Activated naive CD4-positive, alpha-beta T cell treated with anti-CD3 and anti-CD28 coated beads for 36 hours (primary cell): Measurements from ENCODE around the gene KDM4B. TPM values are rescaled to one million over a fixed set of nuclear protein-coding genes. Genes with fewer than 3 reads are reported as not detected.

ENCODE experiments used
- CTCF ChIA-PET: fragments of 350-600 bp; sonication (Branson Sonifier 250); formaldehyde crosslinking; loops from one replicate; lab custom pipeline; 2021; ENCODE audit warnings: antibody characterized with exemption; lab: Charles Lee
- DNase-seq: peaks from one replicate; pipeline ENCODE4 v3.0.0-alpha.2; 2020
- H3K27ac Mint-ChIP-seq: one replicate; pipeline ENCODE4 v1.8.0; 2021; ENCODE audit warnings: mild to moderate bottlenecking, mixed read lengths
- H3K27me3 Mint-ChIP-seq: one replicate; pipeline ENCODE4 v1.8.0; 2021; ENCODE audit warnings: low read depth, mixed read lengths
- H3K36me3 Mint-ChIP-seq: one replicate; pipeline ENCODE4 v1.8.0; 2021; ENCODE audit warnings: low read depth, mixed read lengths
- H3K4me1 Mint-ChIP-seq: one replicate; pipeline ENCODE4 v1.8.0; 2021; ENCODE audit warnings: low read depth, mixed read lengths
- H3K4me3 Mint-ChIP-seq: one replicate; pipeline ENCODE4 v1.8.0; 2021; ENCODE audit warnings: mild to moderate bottlenecking, moderate library complexity, mixed read lengths
- H3K9me3 Mint-ChIP-seq: one replicate; pipeline ENCODE4 v1.8.0; 2021; ENCODE audit warnings: mixed read lengths
- intact Hi-C: fragments of 100-400 bp; cut with micrococcal nuclease; formaldehyde crosslinking; loops from one replicate; pipeline ENCODE4 v1.15.1; 2023
- total RNA-seq, 2 experiments: library from RNA; stranded (reverse); gene quantifications; one replicate each; pipeline ENCODE4 v1.2.3, GENCODE V29; 2021

KDM4B gene
- total RNA-seq, 2 experiments from 2014 or later: 10.5 to 12.7 TPM

DNA sequence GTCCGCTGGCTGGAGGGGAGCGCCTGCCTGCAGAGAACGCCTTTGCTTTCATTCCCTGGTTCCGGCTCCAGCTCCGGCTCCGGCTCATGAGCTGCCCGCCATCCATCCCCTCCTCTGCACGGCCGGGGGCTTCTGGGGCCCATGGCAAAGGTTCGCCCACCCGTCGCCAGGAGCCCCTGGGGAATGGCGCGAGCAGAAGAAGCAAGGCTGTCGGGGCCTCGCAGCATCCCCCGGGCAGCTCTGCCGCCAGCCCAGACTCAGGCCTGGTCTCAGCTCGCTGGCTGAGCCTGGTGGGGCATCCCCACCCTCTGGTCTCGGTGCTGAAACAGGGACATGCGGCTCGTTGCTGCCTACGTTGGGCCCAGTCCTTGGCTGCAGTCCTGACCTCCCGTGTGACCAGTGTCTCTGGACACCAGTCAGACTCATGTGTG lies 96.8 kb downstream of the KDM4B start:
- peaks cover 21% of the 10 kb centered on the region for H3K36me3 Mint-ChIP-seq
- intact Hi-C loops: no loop called here
- H3K4me1 Mint-ChIP-seq: no peaks in the 10 kb centered on the region
- H3K27me3 Mint-ChIP-seq: no peaks in the 10 kb centered on the region
- DNase-seq: no peak
- H3K9me3 Mint-ChIP-seq: peaks cover 13% of the 10 kb centered on the region
- no peak overlapping the region for H3K4me3 Mint-ChIP-seq
- no peak overlapping the region for H3K27ac Mint-ChIP-seq
- CTCF ChIA-PET: no interaction called here

DNA sequence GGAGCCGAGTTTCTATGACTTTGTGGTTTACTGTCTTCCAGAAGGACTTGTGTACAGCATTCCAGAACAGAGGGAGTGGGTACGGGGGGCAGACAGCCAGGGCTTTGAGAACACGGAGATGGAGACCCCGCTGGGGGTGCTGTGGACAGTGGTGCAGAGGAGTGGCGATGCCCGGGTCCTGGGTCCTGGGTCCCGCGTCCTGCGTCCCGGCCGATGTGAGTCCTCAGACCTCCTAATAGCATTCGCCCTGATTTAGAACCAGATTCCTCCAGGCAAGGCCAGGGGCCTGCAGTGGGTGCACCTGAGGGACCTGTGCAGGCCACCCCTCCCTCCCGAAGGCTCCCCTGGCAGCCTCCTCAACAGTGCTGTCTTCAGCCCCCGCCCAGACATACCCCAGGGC lies 97.9 kb downstream of the KDM4B start:
- intact Hi-C loops: no loop called here
- no peaks in the 10 kb centered on the region for H3K27me3 Mint-ChIP-seq
- no peak overlapping the region for H3K4me3 Mint-ChIP-seq
- H3K36me3 Mint-ChIP-seq: peaks cover 13% of the 10 kb centered on the region
- no peaks in the 10 kb centered on the region for H3K4me1 Mint-ChIP-seq
- peaks cover 11% of the 10 kb centered on the region for H3K9me3 Mint-ChIP-seq
- H3K27ac Mint-ChIP-seq: no peak overlapping the region
- CTCF ChIA-PET: no interaction called here
- no peak for DNase-seq

DNA sequence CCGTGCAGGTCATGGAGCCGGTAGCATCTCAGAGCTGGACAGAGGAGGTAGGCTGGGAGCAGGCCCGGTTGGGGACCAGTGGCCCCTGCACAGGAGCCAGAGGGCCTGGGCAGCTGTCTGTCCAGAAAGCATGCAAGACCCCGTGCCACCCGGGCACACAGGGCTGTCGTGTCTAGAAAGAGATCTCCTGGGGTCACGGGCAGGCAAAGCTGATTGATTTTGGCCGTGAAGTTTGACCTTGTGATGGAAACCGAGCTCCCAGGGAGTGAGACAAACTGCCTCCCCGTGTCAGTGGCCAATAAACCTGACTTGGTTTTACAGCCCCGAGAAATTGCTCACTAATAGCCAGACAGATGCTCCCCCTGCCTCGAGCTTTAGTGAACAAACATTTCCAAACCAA lies 98.8 kb downstream of the KDM4B start:
- H3K9me3 Mint-ChIP-seq: peaks cover 5% of the 10 kb centered on the region
- H3K36me3 Mint-ChIP-seq: peaks cover 5% of the 10 kb centered on the region
- DNase-seq: no peak
- H3K4me3 Mint-ChIP-seq: no peak overlapping the region
- no peak overlapping the region for H3K27ac Mint-ChIP-seq
- H3K27me3 Mint-ChIP-seq: no peaks in the 10 kb centered on the region
- CTCF ChIA-PET: no interaction called here
- intact Hi-C loops: no loop called here
- H3K4me1 Mint-ChIP-seq: no peaks in the 10 kb centered on the region

GRCh38 chr19:5068233-5069072 lies 99.5 kb downstream of the KDM4B start:
- Mint-ChIP-seq H3K27me3 (no peaks in the 10 kb centered on the region), H3K27ac (no peak overlapping the region), H3K36me3 (no peaks in the 10 kb centered on the region), H3K4me1 (no peaks in the 10 kb centered on the region), H3K9me3 (no peaks in the 10 kb centered on the region), H3K4me3 (no peak overlapping the region)
- CTCF ChIA-PET: no interaction called here
- no peak for DNase-seq
- intact Hi-C loops: no loop called here

DNA sequence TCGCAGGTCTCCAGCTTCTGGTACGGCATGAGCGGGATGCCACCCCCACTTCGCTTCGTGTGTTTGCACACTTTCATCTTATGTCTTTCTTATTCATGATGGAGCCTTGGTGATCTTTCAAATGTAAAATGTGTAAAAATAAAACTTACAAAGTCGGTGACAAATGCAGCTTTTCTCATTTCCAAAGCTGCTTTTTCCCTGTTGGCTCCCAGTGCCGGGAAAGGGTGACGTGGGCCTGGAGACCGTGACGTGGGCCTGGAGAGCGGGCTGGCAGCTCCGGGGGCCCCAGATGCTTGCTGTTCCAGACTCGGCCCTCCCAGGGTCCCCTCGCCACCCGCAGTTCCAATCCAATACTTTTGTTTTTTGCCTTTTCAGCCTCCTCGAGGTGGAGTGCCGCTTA lies 101.4 kb downstream of the KDM4B start:
- no peak for DNase-seq
- H3K27ac Mint-ChIP-seq: no peak overlapping the region
- H3K36me3 Mint-ChIP-seq: no peaks in the 10 kb centered on the region
- no peaks in the 10 kb centered on the region for H3K27me3 Mint-ChIP-seq
- H3K4me3 Mint-ChIP-seq: no peak overlapping the region
- CTCF ChIA-PET: interaction anchor here (0.5 kb wide), 1 partner anchor 286 kb away, joined by 4 read pairs; no protein-coding TSS in a partner anchor
- peaks cover 3% of the 10 kb centered on the region for H3K4me1 Mint-ChIP-seq
- H3K9me3 Mint-ChIP-seq: no peaks in the 10 kb centered on the region
- intact Hi-C loops: no loop called here

DNA sequence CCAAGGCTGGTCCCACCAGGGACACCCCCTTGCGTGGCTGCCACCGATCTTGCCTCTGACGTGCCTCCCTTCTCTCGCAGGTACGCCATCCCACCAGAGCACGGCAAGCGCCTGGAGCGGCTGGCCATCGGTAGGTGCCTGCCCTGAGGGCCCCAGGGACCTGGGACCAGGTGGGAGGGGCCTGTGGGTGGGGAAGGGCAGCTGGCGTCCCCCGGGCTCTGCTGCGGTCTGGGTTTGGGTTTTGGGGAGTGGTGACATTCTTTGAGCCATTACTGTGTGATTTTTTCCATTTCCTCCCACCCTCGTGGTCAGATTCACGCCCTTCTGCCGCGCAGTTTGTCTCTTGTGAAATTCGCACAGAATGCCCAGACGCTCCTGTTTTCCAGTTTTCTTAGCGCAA lies 102.0 kb downstream of the KDM4B start:
- no peaks in the 10 kb centered on the region for H3K27me3 Mint-ChIP-seq
- no peak overlapping the region for H3K27ac Mint-ChIP-seq
- H3K36me3 Mint-ChIP-seq: no peaks in the 10 kb centered on the region
- H3K9me3 Mint-ChIP-seq: no peaks in the 10 kb centered on the region
- intact Hi-C loops: no loop called here
- CTCF ChIA-PET: no interaction called here
- H3K4me1 Mint-ChIP-seq: peaks cover 3% of the 10 kb centered on the region
- no peak overlapping the region for H3K4me3 Mint-ChIP-seq
- DNase-seq: no peak

DNA sequence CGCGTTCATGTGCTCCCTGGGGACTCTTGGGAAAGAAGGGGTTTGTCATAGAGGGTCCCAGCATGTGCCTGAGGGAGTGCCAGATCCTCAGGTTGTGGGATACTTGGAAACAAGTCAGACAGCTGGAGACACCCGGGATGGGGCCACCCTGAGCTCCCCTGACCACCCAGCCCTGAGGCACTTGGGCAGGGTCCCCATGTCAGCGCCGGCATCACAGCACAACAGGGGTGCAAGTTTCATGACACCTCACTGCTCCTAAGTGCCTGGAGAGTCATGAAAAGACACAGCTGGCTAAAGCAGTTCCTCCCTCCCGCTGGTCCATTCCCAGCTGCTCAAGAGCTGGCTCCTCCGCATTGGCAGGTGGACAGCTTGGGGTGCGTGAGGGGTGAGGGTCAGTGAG lies 102.7 kb downstream of the KDM4B start:
- CTCF ChIA-PET: interaction anchor here (0.6 kb wide), 1 partner anchor 18 kb away, joined by 3 read pairs; no protein-coding TSS in a partner anchor
- Mint-ChIP-seq H3K36me3 (no peaks in the 10 kb centered on the region), H3K4me1 (peaks cover 3% of the 10 kb centered on the region), H3K27me3 (no peaks in the 10 kb centered on the region), H3K27ac (no peak overlapping the region), H3K4me3 (no peak overlapping the region), H3K9me3 (no peaks in the 10 kb centered on the region)
- DNase-seq: no peak
- intact Hi-C loops: no loop called here

DNA sequence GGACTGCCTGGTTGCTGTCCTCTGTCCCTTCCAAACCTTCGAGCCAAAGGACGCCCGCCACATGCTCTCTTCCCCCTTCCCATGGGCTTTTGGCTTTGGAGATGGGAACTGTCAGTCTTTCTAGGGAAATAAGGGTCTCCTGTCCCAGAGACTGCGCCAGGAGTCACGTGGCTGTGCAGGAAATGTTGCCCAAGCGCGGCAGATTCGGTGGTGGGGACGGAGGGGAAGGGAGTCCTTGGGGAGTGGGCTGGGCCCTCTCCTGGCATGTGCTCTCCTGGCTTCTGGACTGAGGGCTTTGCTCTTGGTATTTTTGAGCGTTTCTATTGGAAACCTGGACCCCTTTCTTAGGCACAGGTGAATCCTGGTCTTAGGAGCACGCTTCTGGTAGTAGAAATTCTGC lies 103.2 kb downstream of the KDM4B start:
- CTCF ChIA-PET: interaction anchor here (0.6 kb wide), 1 partner anchor 18 kb away, joined by 3 read pairs; no protein-coding TSS in a partner anchor
- H3K4me3 Mint-ChIP-seq: no peak overlapping the region
- peaks cover 3% of the 10 kb centered on the region for H3K4me1 Mint-ChIP-seq
- no peaks in the 10 kb centered on the region for H3K9me3 Mint-ChIP-seq
- H3K27me3 Mint-ChIP-seq: no peaks in the 10 kb centered on the region
- DNase-seq: no peak
- intact Hi-C loops: no loop called here
- no peaks in the 10 kb centered on the region for H3K36me3 Mint-ChIP-seq
- no peak overlapping the region for H3K27ac Mint-ChIP-seq

GRCh38 chr19:5073153-5073844 lies 104.4 kb downstream of the KDM4B start:
- H3K36me3 Mint-ChIP-seq: no peaks in the 10 kb centered on the region
- CTCF ChIA-PET: interaction anchor here (0.7 kb wide), 1 partner anchor 25 kb away, joined by 3 read pairs; no protein-coding TSS in a partner anchor
- no peaks in the 10 kb centered on the region for H3K27me3 Mint-ChIP-seq
- H3K4me1 Mint-ChIP-seq: peaks cover 3% of the 10 kb centered on the region
- no peak overlapping the region for H3K4me3 Mint-ChIP-seq
- DNase-seq: no peak
- H3K9me3 Mint-ChIP-seq: no peaks in the 10 kb centered on the region
- H3K27ac Mint-ChIP-seq: no peak overlapping the region
- intact Hi-C loops: no loop called here

DNA sequence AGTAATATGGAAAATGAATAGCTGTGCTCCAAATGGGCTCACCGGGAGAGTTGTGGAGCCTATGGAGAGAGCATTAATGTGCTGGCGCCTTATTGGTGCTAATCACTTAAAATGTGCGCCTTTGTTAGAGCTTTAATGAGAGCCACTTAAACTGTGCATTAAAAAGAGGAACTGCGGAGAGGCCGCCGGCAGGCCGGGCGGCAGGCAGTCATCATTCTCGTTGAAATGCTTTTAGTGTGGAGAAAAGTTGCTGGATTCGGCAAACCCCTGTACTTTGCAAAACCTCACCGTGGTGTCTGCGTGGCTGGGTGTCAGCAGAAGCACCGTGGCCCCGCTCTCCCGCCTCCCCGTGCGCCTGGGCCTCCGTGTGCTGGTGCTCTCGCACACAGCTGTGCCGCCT lies 105.5 kb downstream of the KDM4B start:
- H3K4me1 Mint-ChIP-seq: peaks cover 3% of the 10 kb centered on the region
- H3K36me3 Mint-ChIP-seq: no peaks in the 10 kb centered on the region
- DNase-seq: no peak
- intact Hi-C loops: no loop called here
- no peaks in the 10 kb centered on the region for H3K27me3 Mint-ChIP-seq
- no peak overlapping the region for H3K4me3 Mint-ChIP-seq
- CTCF ChIA-PET: no interaction called here
- H3K9me3 Mint-ChIP-seq: no peaks in the 10 kb centered on the region
- H3K27ac Mint-ChIP-seq: no peak overlapping the region

- CTCF ChIA-PET: interaction anchor here (1.3 kb wide), 1 partner anchor 223 kb away, joined by 3 read pairs; no protein-coding TSS in a partner anchor
- Mint-ChIP-seq H3K36me3 (no peaks in the 10 kb centered on the region), H3K4me1 (peaks cover 3% of the 10 kb centered on the region), H3K27ac (no peak overlapping the region), H3K9me3 (no peaks in the 10 kb centered on the region), H3K27me3 (no peaks in the 10 kb centered on the region), H3K4me3 (no peak overlapping the region)
- no peak for DNase-seq
- intact Hi-C loops: no loop called here
These were observed 106.0 kb downstream of the KDM4B start for GRCh38 chr19:5074830-5075394.

DNA sequence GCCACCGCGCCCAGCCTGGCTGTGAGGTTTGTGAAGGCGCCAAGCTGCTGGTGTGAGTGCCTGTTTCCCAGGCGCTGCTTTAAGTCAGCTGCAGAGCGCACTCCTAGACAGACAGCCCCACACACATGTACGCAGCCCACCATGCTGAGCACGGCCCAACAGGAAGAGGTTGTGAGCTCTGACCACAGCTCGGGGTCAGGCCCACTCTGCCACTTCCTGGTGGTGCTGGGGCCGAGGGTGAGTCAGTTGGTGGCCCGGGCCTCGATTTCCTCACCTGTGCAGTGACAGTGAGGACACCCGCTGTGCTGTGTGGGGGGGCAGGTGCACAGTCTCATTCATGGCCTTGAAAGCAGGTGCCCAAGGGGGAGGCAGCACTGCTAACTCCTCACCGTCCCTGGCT lies 106.7 kb downstream of the KDM4B start:
- H3K4me3 Mint-ChIP-seq: no peak overlapping the region
- DNase-seq: no peak
- CTCF ChIA-PET: interaction anchor here (1.3 kb wide), 1 partner anchor 224 kb away, joined by 3 read pairs; no protein-coding TSS in a partner anchor
- H3K9me3 Mint-ChIP-seq: no peaks in the 10 kb centered on the region
- H3K27ac Mint-ChIP-seq: peak overlapping the region; percentile 41
- peaks cover 3% of the 10 kb centered on the region for H3K4me1 Mint-ChIP-seq
- H3K36me3 Mint-ChIP-seq: no peaks in the 10 kb centered on the region
- intact Hi-C loops: no loop called here
- no peaks in the 10 kb centered on the region for H3K27me3 Mint-ChIP-seq
